Smooth muscle cell (in vitro differentiated cells): ENCODE data around the gene ADCYAP1. TPM values are rescaled to one million over a fixed set of nuclear protein-coding genes. Genes with fewer than 3 reads are reported as not detected.
"Not testable (repeated sequence)": the region's sequence is repeated elsewhere in the genome, so short reads cannot be mapped to it uniquely, and the experiment has no call there.

Source experiments
- DNase-seq: peaks from one replicate; lab custom pipeline; 2025; ENCODE audit not compliant: unreplicated experiment; lab: John Stamatoyannopoulos, UW
- H2AFZ ChIP-seq: fragments of 200-600 bp; sonication (generic); 2 replicates; pipeline ENCODE4 v1.6.0; 2016; ENCODE audit warnings: antibody characterized with exemption, low read depth, mild to moderate bottlenecking
- H3F3A ChIP-seq: fragments of 200-600 bp; sonication (generic); 2 replicates; pipeline ENCODE4 v1.6.0; 2017; ENCODE audit warnings: antibody characterized with exemption, low read depth
- H3K27ac ChIP-seq: fragments of 200-600 bp; sonication (generic); 2 replicates; pipeline ENCODE4 v1.5.1; 2016; ENCODE audit warnings: low read depth, mild to moderate bottlenecking
- H3K27me3 ChIP-seq: fragments of 200-600 bp; sonication (generic); 2 replicates; pipeline ENCODE4 v1.6.1; 2016; ENCODE audit warnings: low read depth, mild to moderate bottlenecking
- H3K36me3 ChIP-seq: fragments of 200-600 bp; sonication (generic); 2 replicates; pipeline ENCODE4 v1.5.1; 2016; ENCODE audit warnings: low read depth
- H3K4me1 ChIP-seq: fragments of 200-600 bp; sonication (generic); 2 replicates; pipeline ENCODE4 v1.5.1; 2016; ENCODE audit warnings: low read depth
- H3K4me2 ChIP-seq: fragments of 200-600 bp; sonication (generic); 2 replicates; pipeline ENCODE4 v1.6.0; 2016; ENCODE audit warnings: mild to moderate bottlenecking
- H3K4me3 ChIP-seq: fragments of 200-600 bp; sonication (generic); 2 replicates; pipeline ENCODE4 v1.5.1; 2016; ENCODE audit warnings: mild to moderate bottlenecking
- H3K79me2 ChIP-seq: fragments of 200-600 bp; sonication (generic); 2 replicates; pipeline ENCODE4 v1.6.0; 2016; ENCODE audit warnings: low read depth, mild to moderate bottlenecking
- H3K9ac ChIP-seq: fragments of 200-600 bp; sonication (generic); 2 replicates; pipeline ENCODE4 v1.6.0; 2016; ENCODE audit warnings: low read depth
- H3K9me3 ChIP-seq: fragments of 200-600 bp; sonication (generic); replicated peaks from 2 replicates; pipeline ENCODE4 v1.5.1; 2016; ENCODE audit warnings: low read depth
- H4K20me1 ChIP-seq: fragments of 200-600 bp; sonication (generic); 2 replicates; pipeline ENCODE4 v1.6.0; 2016; ENCODE audit warnings: low read depth
- WGBS: methylation state at CpG from one replicate; pipeline ENCODE4 v1.1.7; 2016; ENCODE audit warnings: low lambda C conversion rate; 5-methylcytosine and 5-hydroxymethylcytosine counted together
- polyA plus RNA-seq: library from polyadenylated mRNA; unstranded; fragments of >200 nt; fragmentation: Nextera tagmentation; extraction: Ambion mirVana; gene quantifications from 2 replicates; pipeline ENCODE4 v1.2.1, GENCODE V29; 2016
- total RNA-seq: library from RNA; depleted of rRNA; stranded (reverse); fragments of >200 nt; gene quantifications from 2 replicates; pipeline ENCODE4 v1.2.3, GENCODE V29; 2014
- TF ChIP-seq, protein P1 (sequence below): fragments of 200-600 bp; sonication (generic); IDR thresholded peaks from 2 replicates; pipeline ENCODE4 v1.5.1; 2017; ENCODE audit warnings: borderline replicate concordance, mild to moderate bottlenecking, antibody characterized with exemption; ENCODE audit not compliant: insufficient read depth, poor library complexity, severe bottlenecking

Gene ADCYAP1
- total and polyA plus RNA-seq, 2 experiments from 2014 or later: not detected

DNA sequence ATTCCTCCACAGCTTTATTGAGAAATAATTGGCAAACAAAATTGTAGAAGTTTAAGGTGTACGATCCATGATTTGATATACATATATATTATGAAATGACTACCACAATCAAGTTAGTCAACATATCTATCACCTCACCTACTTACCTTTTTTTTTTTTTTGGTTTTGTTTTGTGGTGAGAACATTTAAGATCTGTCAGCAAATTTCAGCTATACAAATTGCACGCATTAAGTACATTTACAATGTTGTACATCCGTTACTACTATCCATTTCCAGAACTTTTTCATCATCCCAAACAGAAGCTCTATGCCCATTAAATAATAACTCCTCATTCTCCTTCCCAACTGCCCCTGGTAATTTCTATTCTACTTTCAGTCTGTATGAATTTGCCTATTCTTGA is 37.4 kb upstream of the ADCYAP1 start:
- Histone ChIP-seq H4K20me1 (no peaks in the 10 kb centered on the region), H3F3A (no peaks in the 10 kb centered on the region), H3K79me2 (no peaks in the 10 kb centered on the region), H3K4me2 (no peak overlapping the region), H3K9me3 (no peaks in the 10 kb centered on the region), H3K27me3 (peaks cover 25% of the 10 kb centered on the region), H2AFZ (no peak overlapping the region), H3K4me1 (no peaks in the 10 kb centered on the region), H3K9ac (no peak overlapping the region), H3K27ac (no peak overlapping the region), H3K4me3 (no peak overlapping the region), H3K36me3 (no peaks in the 10 kb centered on the region)
- DNase-seq: no peak
- TF ChIP-seq, protein P1, sequence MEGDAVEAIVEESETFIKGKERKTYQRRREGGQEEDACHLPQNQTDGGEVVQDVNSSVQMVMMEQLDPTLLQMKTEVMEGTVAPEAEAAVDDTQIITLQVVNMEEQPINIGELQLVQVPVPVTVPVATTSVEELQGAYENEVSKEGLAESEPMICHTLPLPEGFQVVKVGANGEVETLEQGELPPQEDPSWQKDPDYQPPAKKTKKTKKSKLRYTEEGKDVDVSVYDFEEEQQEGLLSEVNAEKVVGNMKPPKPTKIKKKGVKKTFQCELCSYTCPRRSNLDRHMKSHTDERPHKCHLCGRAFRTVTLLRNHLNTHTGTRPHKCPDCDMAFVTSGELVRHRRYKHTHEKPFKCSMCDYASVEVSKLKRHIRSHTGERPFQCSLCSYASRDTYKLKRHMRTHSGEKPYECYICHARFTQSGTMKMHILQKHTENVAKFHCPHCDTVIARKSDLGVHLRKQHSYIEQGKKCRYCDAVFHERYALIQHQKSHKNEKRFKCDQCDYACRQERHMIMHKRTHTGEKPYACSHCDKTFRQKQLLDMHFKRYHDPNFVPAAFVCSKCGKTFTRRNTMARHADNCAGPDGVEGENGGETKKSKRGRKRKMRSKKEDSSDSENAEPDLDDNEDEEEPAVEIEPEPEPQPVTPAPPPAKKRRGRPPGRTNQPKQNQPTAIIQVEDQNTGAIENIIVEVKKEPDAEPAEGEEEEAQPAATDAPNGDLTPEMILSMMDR: no peak
- 90% methylated on average over 3 of the region's 3 CpGs for WGBS

DNA sequence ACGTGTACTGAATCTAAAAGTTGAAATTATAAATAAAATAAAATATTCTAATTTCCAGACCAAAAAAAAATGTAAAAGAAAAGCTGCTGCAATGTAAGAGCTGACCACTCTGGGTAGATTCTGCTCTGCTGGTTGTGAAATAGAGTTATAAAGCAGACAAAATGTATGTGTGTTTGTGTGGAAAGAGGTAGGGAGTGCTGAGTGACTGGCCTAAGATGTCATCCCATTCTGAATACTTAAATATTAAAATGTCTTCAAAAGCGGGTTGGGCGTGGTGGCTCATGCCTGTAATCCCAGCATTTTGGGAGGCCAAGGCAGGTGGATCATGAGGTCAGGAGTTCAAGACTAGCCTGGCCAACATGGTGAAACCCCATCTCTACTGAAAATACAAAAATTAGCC is 31.2 kb upstream of the ADCYAP1 start:
- H3K4me1 ChIP-seq, H3K79me2 ChIP-seq, H3K9ac ChIP-seq, H3K36me3 ChIP-seq, H2AFZ ChIP-seq, H3F3A ChIP-seq, H3K4me3 ChIP-seq, H3K27ac ChIP-seq, DNase-seq, H3K9me3 ChIP-seq, H4K20me1 ChIP-seq, H3K4me2 ChIP-seq, H3K27me3 ChIP-seq: not testable (repeated sequence)
- 89% methylated on average over 3 of the region's 3 CpGs for WGBS

DNA sequence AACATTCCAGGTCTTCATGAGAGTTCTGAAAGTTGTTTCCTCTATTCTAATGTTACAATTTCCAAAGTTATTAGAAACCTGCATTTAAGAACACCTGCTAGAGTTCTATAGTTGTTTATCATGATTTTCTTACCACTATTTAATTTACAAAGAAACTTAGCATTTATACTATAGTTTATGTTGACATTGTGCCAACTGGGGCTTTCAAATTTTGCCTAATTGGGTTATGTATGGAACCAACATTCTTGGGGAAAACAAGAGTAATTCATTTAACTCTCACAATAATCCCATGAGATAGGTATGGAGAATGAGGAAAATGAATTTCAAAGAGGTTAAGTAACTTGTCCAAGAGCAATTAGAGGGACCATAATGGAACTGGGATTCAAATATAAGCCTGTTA is 28.8 kb upstream of the ADCYAP1 start:
- no peak for DNase-seq

DNA sequence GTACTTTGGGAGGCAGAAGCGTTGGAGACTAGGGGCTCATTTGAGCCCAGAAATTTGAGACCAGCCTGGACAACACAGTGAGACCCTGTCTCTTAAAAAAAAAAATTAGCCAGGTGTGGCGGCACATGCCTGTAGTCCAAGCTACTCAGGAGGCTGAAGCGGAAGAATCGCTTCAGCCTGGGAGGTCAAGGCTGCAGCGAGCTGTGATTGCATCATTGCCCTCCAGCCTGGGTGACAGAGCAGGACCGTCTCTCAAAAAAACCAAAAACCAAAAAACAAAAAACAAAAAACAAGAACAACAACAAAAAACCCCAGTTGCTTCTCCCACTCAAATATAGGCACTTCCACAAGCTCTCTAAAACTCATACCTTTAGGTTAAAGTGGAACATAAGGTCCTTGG is 27.4 kb upstream of the ADCYAP1 start:
- H3K4me2 ChIP-seq: no peak overlapping the region

More for the DNA sequence above, 28.8 kb upstream of the ADCYAP1 start:
- Histone ChIP-seq H3K4me1 (no peaks in the 10 kb centered on the region), H3K9ac (no peak overlapping the region), H3K9me3 (no peaks in the 10 kb centered on the region), H3K36me3 (no peaks in the 10 kb centered on the region), H3F3A (no peaks in the 10 kb centered on the region), H4K20me1 (no peaks in the 10 kb centered on the region), H3K4me2 (no peak overlapping the region), H2AFZ (no peak overlapping the region), H3K4me3 (no peak overlapping the region), H3K27me3 (no peaks in the 10 kb centered on the region), H3K27ac (no peak overlapping the region), H3K79me2 (no peaks in the 10 kb centered on the region)
- TF ChIP-seq, protein P1: no peak

More for the DNA sequence above, 27.4 kb upstream of the ADCYAP1 start:
- no peak for DNase-seq
- Histone ChIP-seq H4K20me1 (no peaks in the 10 kb centered on the region), H3K79me2 (no peaks in the 10 kb centered on the region), H3K36me3 (no peaks in the 10 kb centered on the region), H3K4me3 (no peak overlapping the region), H3K4me1 (no peaks in the 10 kb centered on the region), H3K27me3 (no peaks in the 10 kb centered on the region), H2AFZ (no peak overlapping the region), H3K9me3 (no peaks in the 10 kb centered on the region), H3K27ac (no peak overlapping the region), H3F3A (no peaks in the 10 kb centered on the region), H3K9ac (no peak overlapping the region)
- TF ChIP-seq, protein P1: no peak
- WGBS: 92% methylated on average over 6 of the region's 6 CpGs
